Measurements from ENCODE around the gene SELENOO. TPM values are rescaled to one million over a fixed set of nuclear protein-coding genes. Genes with fewer than 3 reads are reported as not detected.

Gene SELENOO
- total RNA-seq, 1 experiment from 2014 or later, result 27.4 TPM

- H3K4me2 ChIP-seq, result no peak overlapping the region
- no peak overlapping the region for H2AFZ ChIP-seq
- H3K36me3 ChIP-seq (ENCODE audit: low read depth), result peaks cover 25% of the 10 kb centered on the region; the same call in 1 of the 2 replicates
- no peak for TF ChIP-seq EZH2 (IDR thresholded peaks at IDR 0.05; ENCODE audit: low read depth)
- no peak for TF ChIP-seq CTCF (conservative IDR thresholded peaks at IDR 0.05)
- peaks cover 52% of the 10 kb centered on the region for H4K20me1 ChIP-seq (ENCODE audit: insufficient read depth)
- CTCF ChIA-PET, result no interaction called here
- H3K9me2 ChIP-seq (ENCODE audit: insufficient read depth), result no peaks in the 10 kb centered on the region
- no peaks in the 10 kb centered on the region for H3K27me3 ChIP-seq (ENCODE audit: insufficient read depth, low read depth)
- DNase-seq, result no peak
- no peak overlapping the region for H3K27ac ChIP-seq
- peaks cover 32% of the 10 kb centered on the region; the same call in 1 of the 2 replicates for H3F3A ChIP-seq (ENCODE audit: insufficient read depth, low read depth)
- POLR2A ChIA-PET (ENCODE audit: unreplicated experiment), result no interaction called here
- BruUV-seq (replicated peaks), result no TSS peak
- no peaks in the 10 kb centered on the region for H3K9me3 ChIP-seq (ENCODE audit: insufficient read depth, low read depth)
- H3K79me2 ChIP-seq (ENCODE audit: low read depth), result peaks cover 18% of the 10 kb centered on the region
- H3K4me3 ChIP-seq, result no peak overlapping the region
- intact Hi-C loops (cut with micrococcal nuclease; ENCODE audit: unreplicated experiment), result no loop called here
- H3K4me1 ChIP-seq (replicated peaks; ENCODE audit: insufficient read depth), result peaks cover 3% of the 10 kb centered on the region
Observed at GRCh38 chr22:50196256-50196655, 4.6 kb upstream of the SELENOO start.

- intact Hi-C loops (cut with micrococcal nuclease; ENCODE audit: unreplicated experiment), result no loop called here
- CTCF ChIA-PET, result no interaction called here
- Histone ChIP-seq H3K4me3 (no peak overlapping the region), H3K9me3 (ENCODE audit: insufficient read depth, low read depth) (no peaks in the 10 kb centered on the region), H3K9me2 (ENCODE audit: insufficient read depth) (no peaks in the 10 kb centered on the region), H3K4me1 (replicated peaks; ENCODE audit: insufficient read depth) (peaks cover 5% of the 10 kb centered on the region), H3K79me2 (ENCODE audit: low read depth) (peaks cover 17% of the 10 kb centered on the region), H4K20me1 (ENCODE audit: insufficient read depth) (peaks cover 44% of the 10 kb centered on the region), H3K27me3 (ENCODE audit: insufficient read depth, low read depth) (no peaks in the 10 kb centered on the region), H3K36me3 (ENCODE audit: low read depth) (peaks cover 25% of the 10 kb centered on the region; the same call in 1 of the 2 replicates), H3K27ac (no peak overlapping the region), H3F3A (ENCODE audit: insufficient read depth, low read depth) (peaks cover 32% of the 10 kb centered on the region; the same call in 1 of the 2 replicates), H3K4me2 (no peak overlapping the region), H2AFZ (no peak overlapping the region)
- no TSS peak for BruUV-seq (replicated peaks)
- POLR2A ChIA-PET (ENCODE audit: unreplicated experiment), result no interaction called here
- no peak for DNase-seq
- TF ChIP-seq EZH2 (IDR thresholded peaks at IDR 0.05; ENCODE audit: low read depth), result no peak
- TF ChIP-seq CTCF (conservative IDR thresholded peaks at IDR 0.05), result no peak
Observed at GRCh38 chr22:50197000-50197800, 3.6 kb upstream of the SELENOO start.

GRCh38 chr22:50197856-50198623 is 2.8 kb upstream of the SELENOO start:
- H3K36me3 ChIP-seq (ENCODE audit: low read depth), result peaks cover 30% of the 10 kb centered on the region
- intact Hi-C loops (cut with micrococcal nuclease; ENCODE audit: unreplicated experiment), result no loop called here
- DNase-seq, result no peak
- H3F3A ChIP-seq (ENCODE audit: insufficient read depth, low read depth), result peaks cover 39% of the 10 kb centered on the region; the same call in 1 of the 2 replicates
- peaks cover 48% of the 10 kb centered on the region for H4K20me1 ChIP-seq (ENCODE audit: insufficient read depth)
- H3K4me2 ChIP-seq, result no peak overlapping the region
- peaks cover 17% of the 10 kb centered on the region for H3K79me2 ChIP-seq (ENCODE audit: low read depth)
- no peaks in the 10 kb centered on the region for H3K9me3 ChIP-seq (ENCODE audit: insufficient read depth, low read depth)
- BruUV-seq (replicated peaks), result no TSS peak
- peaks cover 12% of the 10 kb centered on the region for H3K4me1 ChIP-seq (replicated peaks; ENCODE audit: insufficient read depth)
- H2AFZ ChIP-seq, result no peak overlapping the region
- no peak overlapping the region for H3K4me3 ChIP-seq
- CTCF ChIA-PET, result no interaction called here
- TF ChIP-seq EZH2 (IDR thresholded peaks at IDR 0.05; ENCODE audit: low read depth) (no peak), CTCF (conservative IDR thresholded peaks at IDR 0.05) (no peak)
- POLR2A ChIA-PET (ENCODE audit: unreplicated experiment), result no interaction called here
- no peak overlapping the region for H3K27ac ChIP-seq
- H3K27me3 ChIP-seq (ENCODE audit: insufficient read depth, low read depth), result no peaks in the 10 kb centered on the region
- H3K9me2 ChIP-seq (ENCODE audit: insufficient read depth), result no peaks in the 10 kb centered on the region

All from PC-9 (cell line).